ENCODE data around the gene LCLAT1. TPM values are rescaled to one million over a fixed set of nuclear protein-coding genes. Genes with fewer than 3 reads are reported as not detected.
A peak's percentile ranks its signal among the peaks of the same experiment; 100 is the strongest.

Gene LCLAT1
- total RNA-seq, 1 experiment from 2014 or later: 21.7 TPM

- no peak overlapping the region for H3K9ac ChIP-seq (ENCODE audit: low read length)
- DNase-seq: no peak
- H3K9me2 ChIP-seq (replicated peaks; ENCODE audit: insufficient read depth, low read length): no peaks in the 10 kb centered on the region
- no peaks in the 10 kb centered on the region for H3K36me3 ChIP-seq (ENCODE audit: insufficient read depth, low read length)
- H3K4me3 ChIP-seq (ENCODE audit: low read length): no peak overlapping the region
- no peak overlapping the region for H3K4me2 ChIP-seq (ENCODE audit: low read depth, low read length, poor library complexity, severe bottlenecking)
- 0 out of 2 replicates have a peak, but pooled peaks cover 4% of the 10 kb centered on the region for H4K20me1 ChIP-seq (ENCODE audit: insufficient read depth, low read depth, low read length)
- peaks cover 26% of the 10 kb centered on the region for H3K4me1 ChIP-seq (ENCODE audit: low read length)
- H3K9me3 ChIP-seq (ENCODE audit: low read length): no peaks in the 10 kb centered on the region
- H3K27me3 ChIP-seq (ENCODE audit: low read length): no peaks in the 10 kb centered on the region
- peaks cover 97% of the 10 kb centered on the region for H3K79me2 ChIP-seq (ENCODE audit: low read length)
- no peak overlapping the region for H2AFZ ChIP-seq (ENCODE audit: low read length)
- no peak overlapping the region for H3K27ac ChIP-seq (ENCODE audit: low read length)
These were observed 34.3 kb downstream of the LCLAT1 start for GRCh38 chr2:30481323-30481800.

GRCh38 chr2:30482011-30482410, 35.0 kb downstream of the LCLAT1 start:
- Histone ChIP-seq H3K4me1 (ENCODE audit: low read length) (peaks cover 26% of the 10 kb centered on the region), H4K20me1 (ENCODE audit: insufficient read depth, low read depth, low read length) (0 out of 2 replicates have a peak, but pooled peaks cover 2% of the 10 kb centered on the region), H3K4me2 (ENCODE audit: low read depth, low read length, poor library complexity, severe bottlenecking) (no peak overlapping the region), H3K79me2 (ENCODE audit: low read length) (peaks cover 97% of the 10 kb centered on the region), H3K4me3 (ENCODE audit: low read length) (no peak overlapping the region), H3K36me3 (ENCODE audit: insufficient read depth, low read length) (no peaks in the 10 kb centered on the region), H3K9me2 (replicated peaks; ENCODE audit: insufficient read depth, low read length) (no peaks in the 10 kb centered on the region), H3K27me3 (ENCODE audit: low read length) (no peaks in the 10 kb centered on the region), H3K9ac (ENCODE audit: low read length) (no peak overlapping the region), H3K27ac (ENCODE audit: low read length) (no peak overlapping the region), H3K9me3 (ENCODE audit: low read length) (no peaks in the 10 kb centered on the region), H2AFZ (ENCODE audit: low read length) (no peak overlapping the region)
- DNase-seq: no peak

- Histone ChIP-seq H3K79me2 (ENCODE audit: low read length) (peaks cover 97% of the 10 kb centered on the region), H3K4me3 (ENCODE audit: low read length) (no peak overlapping the region), H3K9me3 (ENCODE audit: low read length) (no peaks in the 10 kb centered on the region), H3K4me2 (ENCODE audit: low read depth, low read length, poor library complexity, severe bottlenecking) (peak overlapping the region; percentile 16), H3K27me3 (ENCODE audit: low read length) (no peaks in the 10 kb centered on the region), H3K9me2 (replicated peaks; ENCODE audit: insufficient read depth, low read length) (no peaks in the 10 kb centered on the region), H4K20me1 (ENCODE audit: insufficient read depth, low read depth, low read length) (no peaks in the 10 kb centered on the region), H2AFZ (ENCODE audit: low read length) (no peak overlapping the region), H3K27ac (ENCODE audit: low read length) (no peak overlapping the region; the same call in 1 of the 2 replicates), H3K9ac (ENCODE audit: low read length) (no peak overlapping the region), H3K36me3 (ENCODE audit: insufficient read depth, low read length) (no peaks in the 10 kb centered on the region), H3K4me1 (ENCODE audit: low read length) (peaks cover 26% of the 10 kb centered on the region)
- no peak for DNase-seq
These were observed 37.1 kb downstream of the LCLAT1 start for GRCh38 chr2:30484145-30484544.

- no peaks in the 10 kb centered on the region for H3K9me3 ChIP-seq (ENCODE audit: low read length)
- no peak for DNase-seq
- H4K20me1 ChIP-seq (ENCODE audit: insufficient read depth, low read depth, low read length): no peaks in the 10 kb centered on the region
- no peak overlapping the region for H3K4me3 ChIP-seq (ENCODE audit: low read length)
- peaks cover 26% of the 10 kb centered on the region for H3K4me1 ChIP-seq (ENCODE audit: low read length)
- no peaks in the 10 kb centered on the region for H3K9me2 ChIP-seq (replicated peaks; ENCODE audit: insufficient read depth, low read length)
- H2AFZ ChIP-seq (ENCODE audit: low read length): no peak overlapping the region
- H3K79me2 ChIP-seq (ENCODE audit: low read length): peaks cover 95% of the 10 kb centered on the region
- H3K27me3 ChIP-seq (ENCODE audit: low read length): no peaks in the 10 kb centered on the region
- no peak overlapping the region for H3K9ac ChIP-seq (ENCODE audit: low read length)
- H3K36me3 ChIP-seq (ENCODE audit: insufficient read depth, low read length): no peaks in the 10 kb centered on the region
- peak overlapping the region; percentile 22 for H3K4me2 ChIP-seq (ENCODE audit: low read depth, low read length, poor library complexity, severe bottlenecking)
- no peak overlapping the region for H3K27ac ChIP-seq (ENCODE audit: low read length)
These were observed 37.9 kb downstream of the LCLAT1 start for GRCh38 chr2:30484995-30485394.

- H3K79me2 ChIP-seq (ENCODE audit: low read length): peaks cover 93% of the 10 kb centered on the region
These were observed 39.6 kb downstream of the LCLAT1 start for GRCh38 chr2:30486655-30487054.

GRCh38 chr2:30487603-30488002, 40.6 kb downstream of the LCLAT1 start:
- H3K27ac ChIP-seq (ENCODE audit: low read length): no peak overlapping the region
- no peaks in the 10 kb centered on the region for H4K20me1 ChIP-seq (ENCODE audit: insufficient read depth, low read depth, low read length)
- H3K4me1 ChIP-seq (ENCODE audit: low read length): peaks cover 42% of the 10 kb centered on the region
- no peaks in the 10 kb centered on the region; the same call in 1 of the 2 replicates for H3K36me3 ChIP-seq (ENCODE audit: insufficient read depth, low read length)
- no peak overlapping the region for H3K4me3 ChIP-seq (ENCODE audit: low read length)
- no peak for DNase-seq
- H3K4me2 ChIP-seq (ENCODE audit: low read depth, low read length, poor library complexity, severe bottlenecking): no peak overlapping the region
- H2AFZ ChIP-seq (ENCODE audit: low read length): no peak overlapping the region
- peaks cover 94% of the 10 kb centered on the region for H3K79me2 ChIP-seq (ENCODE audit: low read length)
- no peaks in the 10 kb centered on the region for H3K9me2 ChIP-seq (replicated peaks; ENCODE audit: insufficient read depth, low read length)
- H3K9ac ChIP-seq (ENCODE audit: low read length): no peak overlapping the region
- H3K27me3 ChIP-seq (ENCODE audit: low read length): no peaks in the 10 kb centered on the region
- no peaks in the 10 kb centered on the region for H3K9me3 ChIP-seq (ENCODE audit: low read length)

More at GRCh38 chr2:30486655-30487054, 39.6 kb downstream of the LCLAT1 start:
- no peak overlapping the region for H3K4me2 ChIP-seq (ENCODE audit: low read depth, low read length, poor library complexity, severe bottlenecking)
- H3K4me1 ChIP-seq (ENCODE audit: low read length): peaks cover 33% of the 10 kb centered on the region
- H4K20me1 ChIP-seq (ENCODE audit: insufficient read depth, low read depth, low read length): no peaks in the 10 kb centered on the region
- H3K27me3 ChIP-seq (ENCODE audit: low read length): no peaks in the 10 kb centered on the region
- H3K4me3 ChIP-seq (ENCODE audit: low read length): no peak overlapping the region
- no peak overlapping the region for H2AFZ ChIP-seq (ENCODE audit: low read length)
- DNase-seq: no peak
- no peaks in the 10 kb centered on the region for H3K9me2 ChIP-seq (replicated peaks; ENCODE audit: insufficient read depth, low read length)
- H3K36me3 ChIP-seq (ENCODE audit: insufficient read depth, low read length): no peaks in the 10 kb centered on the region; the same call in 1 of the 2 replicates
- H3K27ac ChIP-seq (ENCODE audit: low read length): no peak overlapping the region
- H3K9ac ChIP-seq (ENCODE audit: low read length): no peak overlapping the region
- H3K9me3 ChIP-seq (ENCODE audit: low read length): no peaks in the 10 kb centered on the region

GRCh38 chr2:30488012-30488659, 41.1 kb downstream of the LCLAT1 start:
- H3K79me2 ChIP-seq (ENCODE audit: low read length): peaks cover 95% of the 10 kb centered on the region
- H3K27ac ChIP-seq (ENCODE audit: low read length): no peak overlapping the region
- H3K4me3 ChIP-seq (ENCODE audit: low read length): no peak overlapping the region
- DNase-seq: no peak
- peaks cover 45% of the 10 kb centered on the region for H3K4me1 ChIP-seq (ENCODE audit: low read length)
- H3K9ac ChIP-seq (ENCODE audit: low read length): no peak overlapping the region
- H3K9me2 ChIP-seq (replicated peaks; ENCODE audit: insufficient read depth, low read length): no peaks in the 10 kb centered on the region
- H2AFZ ChIP-seq (ENCODE audit: low read length): no peak overlapping the region
- no peaks in the 10 kb centered on the region for H3K27me3 ChIP-seq (ENCODE audit: low read length)
- no peaks in the 10 kb centered on the region; the same call in 1 of the 2 replicates for H3K36me3 ChIP-seq (ENCODE audit: insufficient read depth, low read length)
- no peaks in the 10 kb centered on the region for H4K20me1 ChIP-seq (ENCODE audit: insufficient read depth, low read depth, low read length)
- no peaks in the 10 kb centered on the region for H3K9me3 ChIP-seq (ENCODE audit: low read length)
- H3K4me2 ChIP-seq (ENCODE audit: low read depth, low read length, poor library complexity, severe bottlenecking): no peak overlapping the region

- Histone ChIP-seq H3K27ac (ENCODE audit: low read length) (no peak overlapping the region), H3K9me3 (ENCODE audit: low read length) (no peaks in the 10 kb centered on the region; the same call in 1 of the 2 replicates), H4K20me1 (ENCODE audit: insufficient read depth, low read depth, low read length) (no peaks in the 10 kb centered on the region), H3K79me2 (ENCODE audit: low read length) (peaks cover 94% of the 10 kb centered on the region), H3K36me3 (ENCODE audit: insufficient read depth, low read length) (no peaks in the 10 kb centered on the region; the same call in none of the 2 replicates), H2AFZ (ENCODE audit: low read length) (no peak overlapping the region), H3K4me3 (ENCODE audit: low read length) (no peak overlapping the region), H3K4me2 (ENCODE audit: low read depth, low read length, poor library complexity, severe bottlenecking) (no peak overlapping the region), H3K9ac (ENCODE audit: low read length) (no peak overlapping the region), H3K9me2 (replicated peaks; ENCODE audit: insufficient read depth, low read length) (no peaks in the 10 kb centered on the region), H3K27me3 (ENCODE audit: low read length) (no peaks in the 10 kb centered on the region), H3K4me1 (ENCODE audit: low read length) (peaks cover 24% of the 10 kb centered on the region)
- DNase-seq: no peak
These were observed 44.2 kb downstream of the LCLAT1 start for GRCh38 chr2:30491225-30491624.

Measured in Karpas-422 (cell line).